Measurements from ENCODE around the gene ZNF146. TPM values are rescaled to one million over a fixed set of nuclear protein-coding genes. Genes with fewer than 3 reads are reported as not detected.
"Not testable (repeated sequence)": the region's sequence is repeated elsewhere in the genome, so short reads cannot be mapped to it uniquely, and the experiment has no call there.

Gene ZNF146
- total RNA-seq, 1 donor from 2014 or later: 49.2 TPM

GRCh38 chr19:36269295-36269694 lies 54.4 kb downstream of the ZNF146 start:
- DNase-seq (ENCODE audit: low read depth in 2 of 2): not testable (repeated sequence)

Other genes with a start within 250 kb of the ZNF146 start
- gene SDHAF1, start 219.9 kb upstream of the ZNF146 start, total RNA-seq: 7.2 and 14.0 TPM in 2 replicates
- under 0.01 TPM in 1 of 2 replicates, not detected in the other for gene SYNE4, start 206.3 kb upstream of the ZNF146 start, total RNA-seq
- gene ALKBH6, start 200.9 kb upstream of the ZNF146 start, total RNA-seq: 5.5 and 8.7 TPM in 2 replicates
- gene CLIP3, start 182.2 kb upstream of the ZNF146 start, total RNA-seq: 1.3 and 6.1 TPM in 2 replicates
- gene THAP8, start 160.8 kb upstream of the ZNF146 start, total RNA-seq: 0.77 and 1.1 TPM in 2 replicates
- gene WDR62, start 160.2 kb upstream of the ZNF146 start, total RNA-seq: 1.8 and 2.7 TPM in 2 replicates
- gene OVOL3, start 104.0 kb upstream of the ZNF146 start, total RNA-seq: not detected in 2 replicates
- gene POLR2I, start 100.2 kb upstream of the ZNF146 start, total RNA-seq: 108 and 117 TPM in 2 replicates
- gene TBCB, start 99.6 kb upstream of the ZNF146 start, total RNA-seq: 163 and 164 TPM in 2 replicates
- gene CAPNS1, start 75.0 kb upstream of the ZNF146 start, total RNA-seq: 383 and 452 TPM in 2 replicates
- gene COX7A1, start 62.7 kb upstream of the ZNF146 start, total RNA-seq: 32.7 and 77.4 TPM in 2 replicates
- gene ZNF565, start 441 bp upstream of the ZNF146 start, total RNA-seq: 2.2 and 3.3 TPM in 2 replicates
- gene ZFP14, start 164.1 kb downstream of the ZNF146 start, total RNA-seq: 2.8 and 3.4 TPM in 2 replicates
- 3.2 and 4.0 TPM in 2 replicates for gene ZFP82, start 203.5 kb downstream of the ZNF146 start, total RNA-seq